Right atrium auricular region (tissue), 2 donors: ENCODE results near the gene SH2D2A. TPM values are rescaled to one million over a fixed set of nuclear protein-coding genes. Genes with fewer than 3 reads are reported as not detected.
"Not testable (repeated sequence)": the region's sequence is repeated elsewhere in the genome, so short reads cannot be mapped to it uniquely, and the experiment has no call there.

Experiments used
- DNase-seq: peaks from one replicate; pipeline ENCODE4 v3.0.0-alpha.2; 2019; ENCODE audit warnings: low spot score
- H3K27ac ChIP-seq, 2 donors: fragments of 200-600 bp; sonication (generic); 1 replicate in 1 of 2; 2 replicates in 1 of 2; pipeline ENCODE4 v1.5.1; 2016 to 2019
- H3K27me3 ChIP-seq, 2 donors: fragments of 200-600 bp; sonication (generic); one replicate each; pipeline versions ENCODE4 v1.5.1 to v1.6.0; 2017 to 2019
- H3K36me3 ChIP-seq: fragments of 200-600 bp; sonication (generic); one replicate; pipeline ENCODE4 v1.5.1; 2016
- H3K4me1 ChIP-seq, 2 donors: fragments of 200-600 bp; sonication (generic); one replicate each; pipeline versions ENCODE4 v1.5.1 to v1.6.0; 2017 to 2019
- H3K4me3 ChIP-seq, 2 donors: fragments of 200-600 bp; sonication (generic); 1 replicate in 1 of 2; 2 replicates in 1 of 2; pipeline ENCODE4 v1.5.1; 2017 to 2019; ENCODE audit warnings: mild to moderate bottlenecking in 1 of 2, moderate library complexity in 1 of 2
- H3K9me3 ChIP-seq, 2 donors: fragments of 200-600 bp; sonication (generic); one replicate each; pipeline ENCODE4 v1.5.1; 2019
- CTCF ChIP-seq, 2 donors: fragments of 200-600 bp; sonication (generic); IDR thresholded peaks; one replicate each; pipeline ENCODE4 v1.5.1; 2019; ENCODE audit warnings: antibody characterized with exemption in 2 of 2
- total RNA-seq, 2 donors: library from RNA; depleted of rRNA; stranded (reverse); fragments of >200 nt; gene quantifications; one replicate each; pipeline ENCODE4 v1.1.0, GENCODE V29; 2016

SH2D2A gene
- total RNA-seq, 2 donors from 2014 or later: 0.30 to 0.98 TPM

- H3K36me3 ChIP-seq: peaks cover 7% of the 10 kb centered on the region
- TF ChIP-seq CTCF (IDR thresholded peaks at IDR 0.05): no peak
- no peak for DNase-seq
- peaks cover 0 to 69% of the 10 kb centered on the region in 2 donors for H3K4me1 ChIP-seq
- H3K27ac ChIP-seq: peak overlapping the region; percentile 92 to 94
- no peaks in the 10 kb centered on the region for H3K9me3 ChIP-seq
- H3K27me3 ChIP-seq: no peaks in the 10 kb centered on the region
- H3K4me3 ChIP-seq: peak overlapping the region; percentile 88 to 98
These were observed 47.9 kb downstream of the SH2D2A start for GRCh38 chr1:156768610-156769295.

- Histone ChIP-seq H3K27me3 (no peaks in the 10 kb centered on the region), H3K4me1 (peaks cover 0 to 62% of the 10 kb centered on the region in 2 donors), H3K27ac (peak overlapping the region; percentile 92 to 94), H3K4me3 (peak overlapping the region; percentile 88 to 98), H3K9me3 (no peaks in the 10 kb centered on the region), H3K36me3 (peaks cover 7% of the 10 kb centered on the region)
- no peak for DNase-seq
- TF ChIP-seq CTCF (IDR thresholded peaks at IDR 0.05): no peak
These were observed 48.6 kb downstream of the SH2D2A start for GRCh38 chr1:156767879-156768604.

GRCh38 chr1:156767101-156767878 is 49.4 kb downstream of the SH2D2A start, which contains the start of gene PRCC:
TSS of gene PRCC (plus strand) at chr1:156767535. CDS start at chr1:156767772, 237 bp downstream.
- TF ChIP-seq CTCF (IDR thresholded peaks at IDR 0.05): no peak
- peaks cover 0 to 55% of the 10 kb centered on the region in 2 donors for H3K4me1 ChIP-seq
- no peaks in the 10 kb centered on the region for H3K27me3 ChIP-seq
- no peaks in the 10 kb centered on the region for H3K9me3 ChIP-seq
- peaks cover 7% of the 10 kb centered on the region for H3K36me3 ChIP-seq
- peak within 1 kb of the TSS; percentile 92 to 94 for H3K27ac ChIP-seq
- H3K4me3 ChIP-seq: peak within 1 kb of the TSS; percentile 88 to 98
- DNase-seq: peak; percentile 99

- no peaks in the 10 kb centered on the region for H3K9me3 ChIP-seq
- no peak for TF ChIP-seq CTCF (IDR thresholded peaks at IDR 0.05)
- peak overlapping the region; percentile 92 to 94 for H3K27ac ChIP-seq
- no peaks in the 10 kb centered on the region for H3K27me3 ChIP-seq
- peak overlapping the region; percentile 47 to 88 for H3K4me3 ChIP-seq
- DNase-seq: no peak
- H3K4me1 ChIP-seq: peaks cover 0 to 47% of the 10 kb centered on the region in 2 donors
- peaks cover 7% of the 10 kb centered on the region for H3K36me3 ChIP-seq
These were observed 50.1 kb downstream of the SH2D2A start for GRCh38 chr1:156766298-156767100.

GRCh38 chr1:156765666-156766065 is 51.0 kb downstream of the SH2D2A start:
- TF ChIP-seq CTCF (IDR thresholded peaks at IDR 0.05): no peak
- peaks cover 4% of the 10 kb centered on the region for H3K36me3 ChIP-seq
- DNase-seq: no peak
- H3K4me3 ChIP-seq: no peak overlapping the region
- peak overlapping the region; percentile 92 to 94 for H3K27ac ChIP-seq
- H3K9me3 ChIP-seq: no peaks in the 10 kb centered on the region
- H3K27me3 ChIP-seq: no peaks in the 10 kb centered on the region
- peaks cover 0 to 40% of the 10 kb centered on the region in 2 donors for H3K4me1 ChIP-seq

- H3K36me3 ChIP-seq, H3K4me3 ChIP-seq, H3K27ac ChIP-seq, DNase-seq, H3K27me3 ChIP-seq, H3K9me3 ChIP-seq: not testable (repeated sequence)
- peaks cover 0 to 35% of the 10 kb centered on the region in 2 donors for H3K4me1 ChIP-seq
These were observed 51.5 kb downstream of the SH2D2A start for GRCh38 chr1:156765136-156765535.
